Muscle of leg (tissue), 11 donors: ENCODE measurements around the gene TSN. TPM values are rescaled to one million over a fixed set of nuclear protein-coding genes. Genes with fewer than 3 reads are reported as not detected.
A peak's percentile ranks its signal among the peaks of the same experiment; 100 is the strongest.

Source experiments
- DNase-seq: peaks from one replicate; pipeline ENCODE4 v3.0.0; 2013
- H3K27ac ChIP-seq: one replicate; pipeline ENCODE4 v1.5.1; 2013; ENCODE audit warnings: mild to moderate bottlenecking, low read length, control low read depth
- H3K27me3 ChIP-seq: one replicate; pipeline ENCODE4 v1.6.1; 2013; ENCODE audit warnings: low read length; ENCODE audit not compliant: control insufficient read depth, insufficient read depth
- H3K36me3 ChIP-seq: one replicate; pipeline ENCODE4 v1.6.1; 2013; ENCODE audit warnings: low read length; ENCODE audit not compliant: control insufficient read depth, insufficient read depth
- H3K4me1 ChIP-seq: one replicate; pipeline ENCODE4 v1.6.1; 2013; ENCODE audit warnings: low read length; ENCODE audit not compliant: control insufficient read depth, insufficient read depth
- H3K4me3 ChIP-seq: one replicate; pipeline ENCODE4 v1.5.1; 2013; ENCODE audit warnings: low read length, control low read depth
- H3K9me3 ChIP-seq: replicated peaks from 2 replicates; pipeline ENCODE4 v1.6.1; 2013; ENCODE audit warnings: low read depth, low read length; ENCODE audit not compliant: control insufficient read depth
- WGBS: methylation state at CpG from one replicate; pipeline ENCODE4 v1.1.5; 2013; ENCODE audit warnings: missing lambda C conversion rate; ENCODE audit not compliant: insufficient coverage; 5-methylcytosine and 5-hydroxymethylcytosine counted together
- polyA plus RNA-seq, 8 donors: library from polyadenylated mRNA; unstranded; fragments of 120-200 nt; gene quantifications; one replicate each; pipeline versions ENCODE4 v1.2.1 to v1.2.3, GENCODE V29; 2013; ENCODE audit warnings: inconsistent platforms in 1 of 8, low replicate concordance in 1 of 8; ENCODE audit not compliant: insufficient read length in 8 of 8, insufficient read depth in 1 of 8
- total RNA-seq: library from RNA; stranded (reverse); fragments of 120-200 nt; gene quantifications from one replicate; pipeline ENCODE4 v1.2.4, GENCODE V29; 2013

Gene TSN
- total and polyA plus RNA-seq, 9 donors, result 38.0 to 57.9 (median 51.2) TPM

- WGBS, result 32% methylated on average over 2 of the region's 6 CpGs
- peak overlapping the region; percentile 47 for H3K27ac ChIP-seq
- peaks cover 16% of the 10 kb centered on the region for H3K4me1 ChIP-seq
- H3K9me3 ChIP-seq, result no peaks in the 10 kb centered on the region
- H3K36me3 ChIP-seq, result peaks cover 11% of the 10 kb centered on the region
- H3K27me3 ChIP-seq, result no peaks in the 10 kb centered on the region
- no peak overlapping the region for H3K4me3 ChIP-seq
- DNase-seq, result peak; percentile 67
Observed at GRCh38 chr2:121771976-121772742, 16.7 kb downstream of the TSN start.

- Histone ChIP-seq H3K9me3 (no peaks in the 10 kb centered on the region), H3K4me1 (peaks cover 16% of the 10 kb centered on the region), H3K27ac (no peak overlapping the region), H3K4me3 (no peak overlapping the region), H3K36me3 (no peaks in the 10 kb centered on the region), H3K27me3 (peaks cover 2% of the 10 kb centered on the region)
- DNase-seq, result no peak
- WGBS, result 86% methylated on average over 11 of the region's 13 CpGs
Observed at GRCh38 chr2:121774235-121774634, 18.8 kb downstream of the TSN start.

- H3K36me3 ChIP-seq, result no peaks in the 10 kb centered on the region
- H3K4me1 ChIP-seq, result peaks cover 16% of the 10 kb centered on the region
- no peaks in the 10 kb centered on the region for H3K9me3 ChIP-seq
- no peak overlapping the region for H3K27ac ChIP-seq
- peaks cover 2% of the 10 kb centered on the region for H3K27me3 ChIP-seq
- no peak overlapping the region for H3K4me3 ChIP-seq
- no CpG with 5 or more reads among the region's 3 CpGs for WGBS
- DNase-seq, result no peak
Observed at GRCh38 chr2:121776361-121776760, 20.9 kb downstream of the TSN start.

GRCh38 chr2:121776885-121777698 is 21.6 kb downstream of the TSN start:
- no peak for DNase-seq
- no peak overlapping the region for H3K4me3 ChIP-seq
- peaks cover 2% of the 10 kb centered on the region for H3K27me3 ChIP-seq
- H3K27ac ChIP-seq, result no peak overlapping the region
- H3K9me3 ChIP-seq, result no peaks in the 10 kb centered on the region
- H3K36me3 ChIP-seq, result no peaks in the 10 kb centered on the region
- H3K4me1 ChIP-seq, result peaks cover 9% of the 10 kb centered on the region
- WGBS, result 36% methylated on average over 3 of the region's 12 CpGs

- Histone ChIP-seq H3K4me3 (no peak overlapping the region), H3K27ac (no peak overlapping the region), H3K27me3 (peaks cover 2% of the 10 kb centered on the region), H3K36me3 (no peaks in the 10 kb centered on the region), H3K9me3 (no peaks in the 10 kb centered on the region), H3K4me1 (peaks cover 5% of the 10 kb centered on the region)
- WGBS, result 71% methylated on average over 1 of the region's 1 CpG
- DNase-seq, result no peak
Observed at GRCh38 chr2:121777699-121778058, 22.2 kb downstream of the TSN start.

GRCh38 chr2:121778741-121779487 is 23.5 kb downstream of the TSN start:
- 77% methylated on average over 5 of the region's 7 CpGs for WGBS
- Histone ChIP-seq H3K4me1 (no peaks in the 10 kb centered on the region), H3K4me3 (no peak overlapping the region), H3K27ac (no peak overlapping the region), H3K27me3 (peaks cover 2% of the 10 kb centered on the region), H3K36me3 (no peaks in the 10 kb centered on the region), H3K9me3 (no peaks in the 10 kb centered on the region)
- no peak for DNase-seq

- Histone ChIP-seq H3K27me3 (peaks cover 2% of the 10 kb centered on the region), H3K36me3 (no peaks in the 10 kb centered on the region), H3K4me1 (no peaks in the 10 kb centered on the region), H3K27ac (no peak overlapping the region), H3K4me3 (no peak overlapping the region), H3K9me3 (peaks cover 3% of the 10 kb centered on the region)
- WGBS, result no CpG with 5 or more reads among the region's 2 CpGs
- no peak for DNase-seq
Observed at GRCh38 chr2:121783180-121783579, 27.7 kb downstream of the TSN start.

GRCh38 chr2:121788685-121789084 is 33.2 kb downstream of the TSN start:
- DNase-seq, result no peak
- Histone ChIP-seq H3K4me3 (no peak overlapping the region), H3K36me3 (no peaks in the 10 kb centered on the region), H3K27ac (no peak overlapping the region), H3K9me3 (peaks cover 4% of the 10 kb centered on the region), H3K27me3 (no peaks in the 10 kb centered on the region), H3K4me1 (no peaks in the 10 kb centered on the region)
- WGBS, result no CpG with 5 or more reads among the region's 1 CpG

- Histone ChIP-seq H3K27me3 (peaks cover 2% of the 10 kb centered on the region), H3K9me3 (peaks cover 4% of the 10 kb centered on the region), H3K4me3 (no peak overlapping the region), H3K27ac (no peak overlapping the region), H3K36me3 (no peaks in the 10 kb centered on the region), H3K4me1 (no peaks in the 10 kb centered on the region)
- 75% methylated on average over 3 of the region's 5 CpGs for WGBS
- no peak for DNase-seq
Observed at GRCh38 chr2:121790276-121790956, 35.0 kb downstream of the TSN start.
